Natural killer cell (primary cell): ENCODE results near the gene RPUSD4. TPM values are rescaled to one million over a fixed set of nuclear protein-coding genes. Genes with fewer than 3 reads are reported as not detected.

Source experiments
- ATAC-seq, 3 donors: fragments of 150-1000 bp in 2 of 3; fragments of 200-7000 bp in 1 of 3; cut with Tn5 transposase; 1 replicate in 1 of 3; 2 replicates in 2 of 3; pipeline ENCODE4 v1.10.0; 2021; ENCODE audit warnings: mild to moderate bottlenecking in 2 of 3, moderate library complexity in 2 of 3
- DNase-seq, 2 donors: peaks; one replicate each; pipeline versions ENCODE4 v3.0.0 to v3.0.0-alpha.2; 2013 to 2021; ENCODE audit warnings: mixed read lengths in 1 of 2
- H3K27ac ChIP-seq: one replicate; pipeline ENCODE4 v1.5.1; 2013; ENCODE audit warnings: mild to moderate bottlenecking, low read length
- H3K27me3 ChIP-seq: one replicate; pipeline ENCODE4 v1.6.1; 2013; ENCODE audit warnings: low read length; ENCODE audit not compliant: control insufficient read depth, insufficient read depth
- H3K36me3 ChIP-seq: one replicate; pipeline ENCODE4 v1.6.1; 2013; ENCODE audit warnings: low read length; ENCODE audit not compliant: control insufficient read depth, insufficient read depth
- H3K4me1 ChIP-seq: one replicate; pipeline ENCODE4 v1.6.1; 2013; ENCODE audit warnings: low read length; ENCODE audit not compliant: control insufficient read depth, insufficient read depth
- H3K4me3 ChIP-seq: one replicate; pipeline ENCODE4 v1.5.1; 2013; ENCODE audit warnings: low read length
- H3K9me3 ChIP-seq: one replicate; pipeline ENCODE4 v1.6.1; 2013; ENCODE audit warnings: low read length; ENCODE audit not compliant: control insufficient read depth, insufficient read depth
- H3K27ac Mint-ChIP-seq, 2 donors: one replicate each; pipeline ENCODE4 v1.8.0; 2022; ENCODE audit warnings: mild to moderate bottlenecking in 2 of 2, mixed read lengths in 2 of 2, moderate library complexity in 1 of 2
- H3K27me3 Mint-ChIP-seq, 2 donors: one replicate each; pipeline ENCODE4 v1.8.0; 2022; ENCODE audit warnings: low read depth in 2 of 2, mixed read lengths in 2 of 2
- H3K36me3 Mint-ChIP-seq: one replicate; pipeline ENCODE4 v1.8.0; 2022; ENCODE audit warnings: mixed read lengths
- H3K4me1 Mint-ChIP-seq, 2 donors: one replicate each; pipeline ENCODE4 v1.8.0; 2022; ENCODE audit warnings: mixed read lengths in 2 of 2
- H3K4me3 Mint-ChIP-seq: one replicate; pipeline ENCODE4 v1.8.0; 2022; ENCODE audit warnings: mild to moderate bottlenecking, moderate library complexity, mixed read lengths
- H3K9me3 Mint-ChIP-seq, 2 donors: one replicate each; pipeline ENCODE4 v1.8.0; 2022; ENCODE audit warnings: mixed read lengths in 2 of 2
- WGBS: methylation state at CpG from one replicate; pipeline ENCODE4 v1.1.7; 2013; ENCODE audit warnings: missing lambda C conversion rate; ENCODE audit not compliant: insufficient coverage; 5-methylcytosine and 5-hydroxymethylcytosine counted together
- intact Hi-C: fragments of 100-400 bp; cut with micrococcal nuclease; formaldehyde crosslinking; loops from one replicate; pipeline ENCODE4 v1.14.2; 2022
- total RNA-seq, 4 donors: library from RNA; stranded (reverse); fragments of 120-200 nt in 1 of 4; gene quantifications; one replicate each; pipeline versions ENCODE4 v1.2.3 to v1.2.4, GENCODE V29; 2013 to 2022
- TF ChIP-seq, protein P1 (sequence below): fragments of 200-600 bp; IDR thresholded peaks from one replicate; pipeline ENCODE4 v1.8.0; 2022; ENCODE audit warnings: antibody characterized with exemption

The RPUSD4 gene
- total RNA-seq, 3 donors from 2014 or later (not counting 1 experiment from before 2014, with no cell fraction given) = 27.1 to 41.7 (median 38.9) TPM

DNA sequence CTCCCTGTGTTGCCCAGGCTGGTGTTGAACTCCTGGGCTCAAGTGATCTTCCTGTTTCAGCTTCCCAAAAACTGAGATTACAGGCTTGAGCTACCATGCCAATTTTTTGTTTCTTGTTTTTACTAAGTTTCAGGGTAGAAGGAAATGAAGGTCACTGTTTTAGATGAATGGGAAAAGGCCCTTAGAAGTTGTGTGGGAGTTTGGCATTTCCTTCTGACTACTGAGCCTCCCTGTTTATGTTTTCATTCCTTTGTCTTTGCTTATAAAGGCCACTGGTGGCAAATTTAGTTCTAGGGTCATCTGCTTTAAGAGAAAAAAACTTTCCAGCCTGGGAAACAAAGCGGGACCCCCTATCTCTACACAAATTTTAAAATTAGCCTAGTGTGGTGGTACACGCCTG lies 35.2 kb upstream of the RPUSD4 start:
- Mint-ChIP-seq H3K4me3 (no peak overlapping the region), H3K4me1 (no peaks in the 10 kb centered on the region), H3K27ac (no peak overlapping the region), H3K9me3 (no peaks in the 10 kb centered on the region), H3K36me3 (peaks cover 9% of the 10 kb centered on the region), H3K27me3 (no peaks in the 10 kb centered on the region)
- H3K4me1 ChIP-seq = no peaks in the 10 kb centered on the region
- ATAC-seq (no peak), DNase-seq (no peak)
- H3K9me3 ChIP-seq = no peaks in the 10 kb centered on the region
- no peak overlapping the region for H3K27ac ChIP-seq
- H3K4me3 ChIP-seq = no peak overlapping the region
- H3K36me3 ChIP-seq = peaks cover 18% of the 10 kb centered on the region
- TF ChIP-seq, protein P1, sequence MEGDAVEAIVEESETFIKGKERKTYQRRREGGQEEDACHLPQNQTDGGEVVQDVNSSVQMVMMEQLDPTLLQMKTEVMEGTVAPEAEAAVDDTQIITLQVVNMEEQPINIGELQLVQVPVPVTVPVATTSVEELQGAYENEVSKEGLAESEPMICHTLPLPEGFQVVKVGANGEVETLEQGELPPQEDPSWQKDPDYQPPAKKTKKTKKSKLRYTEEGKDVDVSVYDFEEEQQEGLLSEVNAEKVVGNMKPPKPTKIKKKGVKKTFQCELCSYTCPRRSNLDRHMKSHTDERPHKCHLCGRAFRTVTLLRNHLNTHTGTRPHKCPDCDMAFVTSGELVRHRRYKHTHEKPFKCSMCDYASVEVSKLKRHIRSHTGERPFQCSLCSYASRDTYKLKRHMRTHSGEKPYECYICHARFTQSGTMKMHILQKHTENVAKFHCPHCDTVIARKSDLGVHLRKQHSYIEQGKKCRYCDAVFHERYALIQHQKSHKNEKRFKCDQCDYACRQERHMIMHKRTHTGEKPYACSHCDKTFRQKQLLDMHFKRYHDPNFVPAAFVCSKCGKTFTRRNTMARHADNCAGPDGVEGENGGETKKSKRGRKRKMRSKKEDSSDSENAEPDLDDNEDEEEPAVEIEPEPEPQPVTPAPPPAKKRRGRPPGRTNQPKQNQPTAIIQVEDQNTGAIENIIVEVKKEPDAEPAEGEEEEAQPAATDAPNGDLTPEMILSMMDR = no peak
- no peaks in the 10 kb centered on the region for H3K27me3 ChIP-seq
- 88% methylated on average over 1 of the region's 2 CpGs for WGBS
- intact Hi-C loops = no loop called here

DNA sequence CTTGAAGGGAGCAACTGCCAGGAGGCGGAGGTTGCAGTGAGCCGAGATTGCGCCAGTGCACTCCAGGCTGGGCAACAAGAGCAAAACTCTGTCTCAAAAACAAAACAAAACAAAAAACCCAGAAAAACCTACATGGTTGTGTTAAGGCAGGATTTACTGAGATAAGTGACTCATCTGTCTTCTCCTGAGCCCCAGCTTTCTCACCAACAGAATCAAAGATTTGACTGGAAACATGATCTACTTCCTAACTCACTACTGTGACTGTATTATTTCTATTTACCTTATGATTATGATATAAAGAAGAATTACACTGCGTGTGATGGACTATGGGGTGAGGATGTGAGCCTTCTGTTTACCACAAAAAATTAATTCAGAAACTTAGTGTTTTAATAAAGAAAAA lies 21.9 kb upstream of the RPUSD4 start:
- no peaks in the 10 kb centered on the region for H3K27me3 Mint-ChIP-seq
- ATAC-seq (no peak), DNase-seq (no peak)
- Histone ChIP-seq H3K4me3 (no peak overlapping the region), H3K27ac (no peak overlapping the region), H3K9me3 (no peaks in the 10 kb centered on the region), H3K4me1 (no peaks in the 10 kb centered on the region), H3K27me3 (no peaks in the 10 kb centered on the region), H3K36me3 (peaks cover 3% of the 10 kb centered on the region)
- 87% methylated on average over 3 of the region's 4 CpGs for WGBS
- H3K9me3 Mint-ChIP-seq = no peaks in the 10 kb centered on the region
- H3K36me3 Mint-ChIP-seq = no peaks in the 10 kb centered on the region
- peaks cover 0 to 4% of the 10 kb centered on the region in 2 donors for H3K4me1 Mint-ChIP-seq
- H3K4me3 Mint-ChIP-seq = no peak overlapping the region
- TF ChIP-seq, protein P1 = no peak
- no peak overlapping the region for H3K27ac Mint-ChIP-seq
- intact Hi-C loops = no loop called here

DNA sequence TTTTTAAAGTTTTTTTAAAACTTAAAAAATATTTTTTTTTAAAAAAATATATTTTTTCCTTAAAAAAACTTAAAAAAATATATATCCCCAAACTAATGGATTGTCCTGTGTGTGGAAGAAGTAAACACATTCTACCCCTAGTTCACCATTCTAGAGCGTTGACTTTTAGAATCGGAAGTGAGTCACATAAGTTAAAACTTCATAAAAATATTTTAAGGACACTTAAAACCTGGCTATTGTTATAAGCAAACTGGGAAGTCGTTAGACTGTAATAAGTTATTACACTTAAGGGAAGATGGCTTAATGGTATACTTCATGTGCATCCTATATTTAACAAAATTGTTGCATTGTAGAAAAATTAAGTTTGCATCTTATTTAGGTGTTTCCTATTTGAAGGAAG lies 21.2 kb upstream of the RPUSD4 start:
- no peak for ATAC-seq
- no CpG with 5 or more reads among the region's 3 CpGs for WGBS
- DNase-seq = no peak
- Mint-ChIP-seq H3K4me1 (peaks cover 0 to 4% of the 10 kb centered on the region in 2 donors), H3K27ac (no peak overlapping the region), H3K27me3 (no peaks in the 10 kb centered on the region), H3K4me3 (no peak overlapping the region), H3K36me3 (no peaks in the 10 kb centered on the region), H3K9me3 (no peaks in the 10 kb centered on the region)
- Histone ChIP-seq H3K27ac (no peak overlapping the region), H3K27me3 (no peaks in the 10 kb centered on the region), H3K9me3 (no peaks in the 10 kb centered on the region), H3K4me3 (no peak overlapping the region), H3K4me1 (no peaks in the 10 kb centered on the region), H3K36me3 (peaks cover 3% of the 10 kb centered on the region)
- intact Hi-C loops = no loop called here
- TF ChIP-seq, protein P1 = no peak

DNA sequence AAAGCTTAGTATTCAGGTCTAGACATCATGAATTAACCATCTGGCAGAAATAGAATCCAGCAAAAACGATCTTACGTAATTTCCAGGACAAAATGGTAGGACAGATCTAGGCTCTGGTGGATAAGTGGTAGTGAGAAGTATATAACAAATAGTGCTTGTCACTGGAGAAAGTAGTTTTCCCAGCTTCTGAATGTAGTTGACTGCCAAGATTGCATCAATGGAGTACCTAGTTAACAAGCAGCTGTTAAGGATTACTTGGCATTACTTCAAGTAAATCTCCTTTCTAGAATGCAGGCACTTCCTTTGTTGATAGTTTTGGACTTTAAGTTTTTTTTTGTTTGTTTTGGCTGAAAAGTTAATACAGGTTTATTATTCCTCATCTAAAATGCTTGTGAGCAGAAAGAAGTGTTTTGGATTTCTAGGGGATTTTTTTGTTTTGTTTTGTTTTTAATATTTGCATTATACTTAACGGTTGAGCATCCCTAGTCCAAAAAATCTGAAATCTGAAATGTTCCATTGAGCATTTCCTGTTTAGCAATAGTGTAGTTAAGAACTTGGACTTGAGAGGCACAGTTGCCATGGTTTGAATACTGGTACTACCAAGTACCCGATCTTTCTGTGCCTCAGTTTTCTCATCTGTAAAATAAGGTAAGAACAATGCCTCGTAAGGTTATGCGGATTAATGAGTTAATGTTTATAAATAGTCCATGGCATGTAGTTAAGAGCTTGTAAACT lies 20.4 kb upstream of the RPUSD4 start:
- Histone ChIP-seq H3K27ac (no peak overlapping the region), H3K4me3 (no peak overlapping the region), H3K27me3 (no peaks in the 10 kb centered on the region), H3K36me3 (peaks cover 3% of the 10 kb centered on the region), H3K4me1 (no peaks in the 10 kb centered on the region), H3K9me3 (no peaks in the 10 kb centered on the region)
- DNase-seq = no peak
- WGBS = 88% methylated on average over 5 of the region's 6 CpGs
- no peaks in the 10 kb centered on the region for H3K36me3 Mint-ChIP-seq
- TF ChIP-seq, protein P1 = no peak
- intact Hi-C loops = no loop called here
- H3K4me1 Mint-ChIP-seq = peaks cover 0 to 4% of the 10 kb centered on the region in 2 donors
- no peaks in the 10 kb centered on the region for H3K9me3 Mint-ChIP-seq
- H3K27me3 Mint-ChIP-seq = no peaks in the 10 kb centered on the region
- no peak overlapping the region for H3K27ac Mint-ChIP-seq
- H3K4me3 Mint-ChIP-seq = no peak overlapping the region
- ATAC-seq = no peak
